IMR-90 (cell line): Measurements from ENCODE around the gene PRKCA.

ENCODE experiments used
- CHD1 ChIP-seq: IDR thresholded peaks from 2 replicates; pipeline ENCODE4 v1.6.1; 2012; ENCODE audit warnings: low read depth, low read length, improper control_type of control experiment
- ELK1 ChIP-seq: fragments of 150-350 bp; IDR thresholded peaks from 2 replicates; pipeline ENCODE4 v1.6.1; 2016; ENCODE audit warnings: low read depth, mild to moderate bottlenecking, low read length, moderate library complexity, borderline replicate concordance
- FOS ChIP-seq: fragments of 150-350 bp; IDR thresholded peaks from 2 replicates; pipeline ENCODE4 v1.6.1; 2016; ENCODE audit warnings: low read depth, low read length
- MAFK ChIP-seq: IDR thresholded peaks from 2 replicates; pipeline ENCODE4 v1.6.1; 2012; ENCODE audit warnings: low read depth, low read length, improper control_type of control experiment
- POLR2A ChIP-seq: IDR thresholded peaks from 2 replicates; pipeline ENCODE4 v1.6.1; 2012; ENCODE audit warnings: mild to moderate bottlenecking, low read depth, low read length
- RAD21 ChIP-seq: IDR thresholded peaks from 2 replicates; pipeline ENCODE4 v1.6.1; 2012; ENCODE audit warnings: low read length, improper control_type of control experiment
- RCOR1 ChIP-seq: IDR thresholded peaks from 2 replicates; pipeline ENCODE4 v1.6.1; 2012; ENCODE audit warnings: mild to moderate bottlenecking, low read length, improper control_type of control experiment; ENCODE audit not compliant: insufficient replicate concordance
- TF ChIP-seq, protein P1 (sequence below): conservative IDR thresholded peaks from 2 replicates; pipeline ENCODE4 v1.5.1; 2012; ENCODE audit warnings: mild to moderate bottlenecking, low read depth, low read length, improper control_type of control experiment

DNA sequence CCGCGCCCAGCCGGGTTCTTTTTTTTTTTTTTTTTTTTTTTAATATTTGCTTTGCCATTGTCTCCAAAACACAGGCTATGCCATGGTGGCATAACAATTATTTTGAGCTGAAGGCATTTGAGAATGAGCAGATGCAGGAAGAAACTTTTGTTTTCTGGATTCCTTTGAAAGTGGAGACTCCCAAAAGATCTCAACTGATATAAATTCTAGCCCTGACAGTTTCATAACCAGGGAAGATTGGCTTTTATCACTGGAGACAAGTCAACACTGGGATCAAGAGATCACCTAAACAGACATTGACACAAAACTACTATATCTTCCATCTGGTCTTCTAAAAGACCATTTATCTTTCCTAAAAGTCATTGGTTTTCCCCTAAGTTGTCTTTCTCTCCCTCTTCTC, 10.1 kb upstream of the PRKCA start:
- TF ChIP-seq, protein P1, sequence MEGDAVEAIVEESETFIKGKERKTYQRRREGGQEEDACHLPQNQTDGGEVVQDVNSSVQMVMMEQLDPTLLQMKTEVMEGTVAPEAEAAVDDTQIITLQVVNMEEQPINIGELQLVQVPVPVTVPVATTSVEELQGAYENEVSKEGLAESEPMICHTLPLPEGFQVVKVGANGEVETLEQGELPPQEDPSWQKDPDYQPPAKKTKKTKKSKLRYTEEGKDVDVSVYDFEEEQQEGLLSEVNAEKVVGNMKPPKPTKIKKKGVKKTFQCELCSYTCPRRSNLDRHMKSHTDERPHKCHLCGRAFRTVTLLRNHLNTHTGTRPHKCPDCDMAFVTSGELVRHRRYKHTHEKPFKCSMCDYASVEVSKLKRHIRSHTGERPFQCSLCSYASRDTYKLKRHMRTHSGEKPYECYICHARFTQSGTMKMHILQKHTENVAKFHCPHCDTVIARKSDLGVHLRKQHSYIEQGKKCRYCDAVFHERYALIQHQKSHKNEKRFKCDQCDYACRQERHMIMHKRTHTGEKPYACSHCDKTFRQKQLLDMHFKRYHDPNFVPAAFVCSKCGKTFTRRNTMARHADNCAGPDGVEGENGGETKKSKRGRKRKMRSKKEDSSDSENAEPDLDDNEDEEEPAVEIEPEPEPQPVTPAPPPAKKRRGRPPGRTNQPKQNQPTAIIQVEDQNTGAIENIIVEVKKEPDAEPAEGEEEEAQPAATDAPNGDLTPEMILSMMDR: no peak
- TF ChIP-seq POLR2A: no peak
- TF ChIP-seq MAFK: no peak
- TF ChIP-seq ELK1: no peak
- TF ChIP-seq RCOR1: no peak
- TF ChIP-seq CHD1: no peak
- TF ChIP-seq FOS: no peak
- no peak for TF ChIP-seq RAD21
